Measurements from ENCODE around the gene CTNNBL1.
"Not testable (repeated sequence)": the region's sequence is repeated elsewhere in the genome, so short reads cannot be mapped to it uniquely, and the experiment has no call there.

Gene CTNNBL1

GRCh38 chr20:37852666-37853065 lies 158.8 kb downstream of the CTNNBL1 start:
- no peak for DNase-seq (ENCODE audit: low read depth)

GRCh38 chr20:37853823-37854375 lies 160.1 kb downstream of the CTNNBL1 start:
- no peak for DNase-seq (ENCODE audit: low read depth)

- DNase-seq (ENCODE audit: low read depth): not testable (repeated sequence)
These were observed 162.2 kb downstream of the CTNNBL1 start for GRCh38 chr20:37856034-37856433.

GRCh38 chr20:37856932-37857660 lies 163.3 kb downstream of the CTNNBL1 start:
- DNase-seq (ENCODE audit: low read depth): peak; percentile 50

GRCh38 chr20:37859406-37860171 lies 165.8 kb downstream of the CTNNBL1 start:
- DNase-seq (ENCODE audit: low read depth): no peak

GRCh38 chr20:37863289-37863688 lies 169.5 kb downstream of the CTNNBL1 start:
- no peak for DNase-seq (ENCODE audit: low read depth)

GRCh38 chr20:37864298-37864697 lies 170.5 kb downstream of the CTNNBL1 start:
- no peak for DNase-seq (ENCODE audit: low read depth)

GRCh38 chr20:37866051-37866450 lies 172.2 kb downstream of the CTNNBL1 start:
- no peak for DNase-seq (ENCODE audit: low read depth)

- DNase-seq (ENCODE audit: low read depth): no peak
These were observed 173.7 kb downstream of the CTNNBL1 start for GRCh38 chr20:37867289-37868195.

- no peak for DNase-seq (ENCODE audit: low read depth)
These were observed 175.1 kb downstream of the CTNNBL1 start for GRCh38 chr20:37868851-37869333.

GRCh38 chr20:37869334-37869861 lies 175.6 kb downstream of the CTNNBL1 start:
- no peak for DNase-seq (ENCODE audit: low read depth)

GRCh38 chr20:37870294-37870693 lies 176.5 kb downstream of the CTNNBL1 start:
- DNase-seq (ENCODE audit: low read depth): no peak

GRCh38 chr20:37871751-37872150 lies 177.9 kb downstream of the CTNNBL1 start:
- no peak for DNase-seq (ENCODE audit: low read depth)

GRCh38 chr20:37872161-37872560 lies 178.3 kb downstream of the CTNNBL1 start:
- no peak for DNase-seq (ENCODE audit: low read depth)

- DNase-seq (ENCODE audit: low read depth): no peak
These were observed 180.1 kb downstream of the CTNNBL1 start for GRCh38 chr20:37873884-37874283.

GRCh38 chr20:37875460-37876175 lies 181.8 kb downstream of the CTNNBL1 start:
- DNase-seq (ENCODE audit: low read depth): no peak

- DNase-seq (ENCODE audit: low read depth): no peak
These were observed 183.0 kb downstream of the CTNNBL1 start for GRCh38 chr20:37876863-37877262.

- DNase-seq (ENCODE audit: low read depth): no peak
These were observed 184.3 kb downstream of the CTNNBL1 start for GRCh38 chr20:37877832-37878772.

GRCh38 chr20:37878835-37879599 lies 185.2 kb downstream of the CTNNBL1 start:
- no peak for DNase-seq (ENCODE audit: low read depth)
